GM21825 (cell line): ENCODE data around the gene GNA15.
"Not testable (repeated sequence)": the region's sequence is repeated elsewhere in the genome, so short reads cannot be mapped to it uniquely, and the experiment has no call there.

Experiments
- ATAC-seq: cut with Tn5 transposase; IDR thresholded peaks from one replicate; pipeline ENCODE4 v1.9.1; 2021; ENCODE audit warnings: mild to moderate bottlenecking, moderate library complexity; ENCODE audit not compliant: unreplicated experiment

GNA15 gene

GRCh38 chr19:3188627-3189596 is 53.1 kb downstream of the GNA15 start:
- no peak for ATAC-seq

DNA sequence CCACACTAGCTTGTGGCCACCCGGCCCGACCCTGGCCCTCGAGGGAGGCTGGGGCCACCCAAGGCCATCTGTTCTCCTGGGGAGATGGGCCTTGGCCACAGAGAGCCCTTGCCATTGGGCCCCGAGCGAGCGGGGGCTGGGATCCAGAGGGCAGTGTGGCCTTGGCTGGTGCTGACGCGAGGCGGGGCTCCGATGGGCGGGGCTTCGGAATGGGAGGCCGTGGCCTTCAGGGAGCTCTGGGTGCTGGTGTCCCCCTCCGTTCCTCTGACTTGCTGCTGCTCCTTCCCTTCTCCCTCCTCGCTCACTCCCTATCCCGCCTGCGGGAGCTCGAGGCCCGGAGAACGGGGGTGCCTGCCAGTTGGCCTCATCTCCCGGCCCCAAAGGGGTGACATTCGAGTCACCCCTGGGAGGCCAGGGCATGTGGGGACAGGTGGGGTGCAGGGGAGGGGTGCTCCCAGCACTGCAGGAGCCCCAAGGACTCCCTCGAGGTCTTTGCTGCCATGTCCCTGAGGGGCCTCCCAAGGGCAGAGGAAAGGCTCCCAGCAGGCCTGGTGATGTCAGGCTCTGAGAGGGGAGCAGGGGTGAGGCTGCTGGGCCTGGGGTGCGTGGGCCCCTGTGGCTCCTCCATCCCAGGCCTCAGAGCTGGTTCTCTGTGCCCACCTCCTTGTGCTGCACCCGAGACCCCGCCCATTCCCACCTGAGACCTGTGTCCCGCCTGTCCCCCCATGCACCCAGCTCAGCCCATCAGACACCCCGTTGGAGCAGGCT is 54.1 kb downstream of the GNA15 start:
- ATAC-seq, result no peak

- ATAC-seq, result no peak
Observed at GRCh38 chr19:3190470-3190770, 54.6 kb downstream of the GNA15 start.

- ATAC-seq, result no peak
Observed at GRCh38 chr19:3190921-3191805, 55.3 kb downstream of the GNA15 start.

DNA sequence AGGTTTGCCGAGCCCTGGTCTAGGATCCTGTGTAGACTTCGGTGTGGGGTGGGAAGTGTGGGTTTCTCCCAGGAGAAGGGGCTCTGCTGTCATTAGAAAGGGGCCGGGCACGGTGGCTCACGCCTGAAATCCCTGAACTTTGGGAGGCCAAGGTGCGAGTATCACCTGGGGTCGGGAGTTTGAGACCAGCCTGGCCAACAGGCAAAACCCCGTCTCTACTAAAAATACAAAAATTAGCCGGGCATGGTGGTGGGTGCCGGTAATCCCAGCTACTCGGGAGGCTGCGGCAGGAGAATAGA is 55.9 kb downstream of the GNA15 start:
- not testable (repeated sequence) for ATAC-seq

DNA sequence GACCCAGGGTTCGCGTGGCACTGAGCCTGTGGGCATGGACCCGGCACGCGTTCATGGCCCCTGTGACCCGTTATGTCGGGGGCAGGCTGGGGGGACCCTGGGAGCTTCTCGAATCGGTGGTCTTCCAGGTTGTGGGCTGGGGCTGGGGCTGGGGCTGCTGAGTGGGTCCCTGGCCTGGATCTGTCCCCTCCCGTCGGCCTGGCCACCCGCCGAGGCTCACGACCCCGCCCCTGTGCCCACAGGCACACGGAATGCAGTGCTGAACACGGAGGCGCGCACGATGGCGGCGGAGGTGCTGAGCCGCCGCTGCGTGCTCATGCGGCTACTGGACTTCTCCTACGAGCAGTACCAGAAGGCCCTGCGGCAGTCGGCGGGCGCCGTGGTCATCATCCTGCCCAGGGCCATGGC is 56.4 kb downstream of the GNA15 start:
- no peak for ATAC-seq

DNA sequence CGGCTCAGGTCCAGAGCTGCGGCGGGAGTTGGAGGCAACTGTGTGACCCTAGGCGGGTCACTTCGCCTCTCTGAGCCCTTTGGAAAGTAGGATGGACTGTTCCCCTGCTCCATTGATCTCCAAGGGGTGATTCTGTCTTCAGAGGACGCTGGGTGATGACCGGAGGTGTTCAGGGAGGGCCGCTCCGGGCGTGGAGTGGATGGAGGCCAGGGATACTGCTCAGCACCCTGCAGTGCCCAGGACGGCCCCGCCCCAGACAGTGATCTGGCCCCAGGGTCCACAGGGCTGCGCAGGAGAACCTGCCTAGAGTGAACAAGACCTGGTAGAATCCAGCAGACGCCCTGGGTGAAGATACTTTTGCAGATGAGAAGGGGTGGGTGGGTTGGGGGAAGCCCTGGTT is 56.9 kb downstream of the GNA15 start:
- no peak for ATAC-seq

DNA sequence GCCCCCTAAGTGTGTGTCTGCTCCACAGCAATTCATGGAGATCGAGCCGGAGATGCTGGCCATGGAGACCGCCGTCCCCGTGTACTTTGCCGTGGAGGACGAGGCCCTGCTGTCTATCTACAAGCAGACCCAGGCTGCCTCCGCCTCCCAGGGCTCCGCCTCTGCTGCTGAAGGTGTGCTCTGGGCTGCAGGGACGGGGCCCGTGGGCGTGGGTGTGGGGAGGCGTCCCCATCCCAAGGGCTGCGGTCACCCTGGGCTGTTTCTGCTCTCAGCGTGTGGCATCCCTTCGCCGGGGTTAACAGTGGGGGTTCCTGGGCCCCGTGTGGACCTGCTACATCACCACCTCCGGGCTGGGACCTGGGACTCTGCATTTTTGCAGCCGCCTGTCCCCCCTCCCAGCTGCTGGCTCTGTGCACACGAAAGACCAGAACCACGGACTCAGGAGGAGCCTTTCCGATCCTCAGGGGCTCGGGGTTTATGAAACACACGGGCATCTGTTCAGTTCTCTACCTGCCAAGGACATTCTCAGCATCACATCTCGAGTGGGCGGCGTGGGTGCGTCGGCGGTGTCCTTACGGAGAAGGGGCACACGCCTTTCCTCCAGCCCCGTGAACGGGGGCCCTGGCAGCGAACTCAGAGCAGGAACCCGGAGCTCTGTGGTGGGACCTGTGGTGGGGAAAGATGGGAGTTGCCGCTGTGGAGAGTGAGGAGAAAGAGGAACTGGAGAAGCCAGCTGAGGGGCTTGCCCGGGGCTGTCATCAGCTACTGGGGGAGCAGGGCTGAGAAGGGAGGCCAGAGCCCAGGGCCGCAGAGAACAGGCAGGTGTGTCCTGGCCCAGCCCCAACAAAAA is 57.6 kb downstream of the GNA15 start:
- no peak for ATAC-seq

DNA sequence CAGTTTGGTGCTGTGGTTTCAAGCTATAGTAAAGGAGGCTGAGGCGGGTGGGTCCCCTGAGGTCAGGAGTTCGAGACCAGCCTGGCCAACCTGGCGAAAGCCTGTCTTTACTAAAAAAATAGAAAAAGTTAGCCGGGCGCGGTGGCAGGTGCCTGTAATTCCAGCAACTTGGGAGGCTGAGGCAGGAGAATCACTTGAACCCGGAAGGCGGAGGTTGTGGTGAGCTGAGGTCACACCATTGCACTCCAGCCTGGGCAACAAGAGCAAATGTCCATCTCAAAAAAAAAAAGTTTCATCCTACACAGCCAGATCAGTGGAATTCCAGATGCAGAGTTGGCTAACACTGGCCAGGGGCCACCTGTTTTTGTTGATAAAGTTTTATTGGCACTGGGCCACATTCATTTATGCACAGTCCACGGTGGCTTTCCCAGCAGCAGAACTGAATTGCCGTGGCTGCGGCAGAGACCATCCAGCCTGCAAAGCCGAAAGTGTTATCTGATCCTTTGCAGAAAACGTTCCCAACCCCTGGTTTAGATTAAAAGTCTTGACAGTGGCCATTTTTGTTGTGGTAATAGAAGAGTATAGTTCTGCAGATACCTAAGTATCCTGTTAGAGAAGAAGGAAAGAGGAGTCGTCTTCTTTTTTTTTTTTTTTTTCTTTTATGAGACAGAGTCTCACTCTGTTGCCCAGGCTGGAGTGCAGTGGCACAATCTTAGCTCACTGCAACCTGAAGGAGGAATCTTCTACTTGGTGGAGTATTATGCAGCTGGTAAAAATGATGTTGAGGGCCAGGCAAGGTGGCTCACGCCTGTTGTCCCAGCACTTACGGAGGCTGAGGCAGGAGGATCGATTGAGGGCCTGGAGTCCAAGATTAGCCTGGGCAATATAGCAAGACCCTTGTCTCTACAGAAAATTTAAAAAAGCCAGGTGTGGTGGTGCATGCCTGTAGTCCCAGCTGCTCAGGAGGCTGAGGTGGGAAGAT is 58.6 kb downstream of the GNA15 start:
- ATAC-seq, result no peak

- no peak for ATAC-seq
Observed at GRCh38 chr19:3196064-3196932, 60.5 kb downstream of the GNA15 start.

DNA sequence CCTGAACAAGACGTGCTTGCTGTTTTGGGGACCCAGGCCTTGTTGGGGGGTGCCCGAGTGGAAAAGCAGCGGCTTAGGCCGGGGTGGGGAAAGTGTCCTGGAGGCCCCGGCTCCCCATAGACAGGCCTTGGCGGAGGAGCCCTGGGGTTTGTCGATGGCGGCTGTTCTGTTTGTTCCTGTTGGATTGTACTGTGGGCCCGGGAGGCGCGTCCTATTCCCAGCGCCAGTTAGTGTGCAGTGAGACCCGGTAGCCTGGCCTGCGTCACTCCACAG is 61.0 kb downstream of the GNA15 start:
- ATAC-seq, result no peak

- no peak for ATAC-seq
Observed at GRCh38 chr19:3198901-3199700, 63.3 kb downstream of the GNA15 start.

GRCh38 chr19:3201072-3201700 is 65.4 kb downstream of the GNA15 start:
- ATAC-seq, result no peak

DNA sequence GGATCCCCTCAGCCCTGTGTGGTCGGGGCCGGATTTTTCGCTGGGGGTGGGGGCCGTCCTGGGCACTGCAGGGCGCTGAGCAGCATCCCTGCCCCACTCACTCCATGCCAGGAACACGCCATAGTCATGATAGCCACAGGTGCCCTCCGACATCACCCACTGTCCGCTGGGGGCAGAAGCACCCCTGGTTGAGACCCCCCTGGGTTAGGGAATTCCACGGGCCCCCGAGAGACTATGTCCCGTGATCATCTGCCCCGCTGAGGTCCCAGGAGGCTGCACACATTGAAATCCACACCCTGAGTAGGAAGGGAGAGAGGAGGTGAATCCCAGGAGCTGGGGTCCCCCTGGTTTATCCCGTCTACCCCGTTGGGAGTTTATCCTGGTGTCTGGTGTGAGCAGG is 66.1 kb downstream of the GNA15 start:
- no peak for ATAC-seq

DNA sequence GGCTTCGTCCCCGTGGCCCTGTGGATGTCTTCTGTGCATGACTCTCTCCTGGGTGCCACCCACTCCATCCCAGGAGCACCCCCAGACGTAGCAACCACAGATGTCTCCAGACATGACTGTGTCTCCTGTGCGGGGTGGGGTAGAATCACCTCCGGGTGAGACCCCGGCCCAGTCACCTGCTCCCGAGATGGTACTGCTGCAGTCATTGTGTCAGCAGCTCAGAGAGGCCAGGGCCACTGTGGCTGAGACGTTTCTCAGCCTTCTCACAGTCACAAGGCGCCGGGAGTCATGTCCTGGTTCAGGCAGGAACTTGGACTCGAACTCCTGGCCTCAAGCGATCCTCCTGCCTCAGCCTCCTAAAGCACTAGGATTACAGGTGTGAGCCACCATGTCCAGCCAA is 66.5 kb downstream of the GNA15 start:
- no peak for ATAC-seq

DNA sequence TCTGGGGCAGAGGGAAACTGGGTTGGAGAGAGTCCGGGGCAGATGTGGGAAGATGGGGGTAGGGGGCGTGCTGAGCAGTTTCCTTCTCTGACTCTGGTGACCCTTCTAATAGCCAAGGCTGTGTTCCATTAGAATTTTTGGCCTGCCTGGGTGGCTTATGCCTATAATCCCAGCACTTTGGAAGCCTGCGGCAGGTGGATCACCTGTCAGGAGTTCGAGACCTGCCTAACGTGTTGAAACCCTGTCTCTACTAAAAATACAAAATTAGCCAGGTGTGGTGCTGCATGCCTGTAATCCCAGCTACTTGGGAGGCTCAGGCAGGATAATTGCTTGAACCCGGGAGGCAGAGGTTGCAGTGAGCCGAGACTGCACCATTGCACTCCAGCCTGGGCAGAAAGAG is 67.1 kb downstream of the GNA15 start:
- not testable (repeated sequence) for ATAC-seq
